Sigmoid colon (tissue), 4 donors: ENCODE results near the gene PDE3B.

Experiments used
- CTCF ChIP-seq, 4 experiments: fragments of 450-650 bp in 3 of 4; fragments of 200-600 bp in 1 of 4; IDR thresholded peaks; one replicate each; pipeline ENCODE4 v1.5.1; 2016 to 2019; ENCODE audit warnings: antibody characterized with exemption in 4 of 4, mild to moderate bottlenecking in 3 of 4, moderate library complexity in 2 of 4
- EP300 ChIP-seq, 4 donors: sonication (generic); formaldehyde crosslinking; IDR thresholded peaks; one replicate each; pipeline ENCODE4 v1.6.1; 2017; ENCODE audit warnings: antibody characterized with exemption in 4 of 4
- POLR2AphosphoS5 ChIP-seq, 4 donors: sonication (generic); formaldehyde crosslinking; IDR thresholded peaks; one replicate each; pipeline ENCODE4 v1.6.1; 2017; ENCODE audit warnings: antibody characterized with exemption in 4 of 4

- no peak for TF ChIP-seq CTCF (IDR thresholded peaks at IDR 0.05)
- TF ChIP-seq POLR2AphosphoS5 (IDR thresholded peaks at IDR 0.05): no peak
- TF ChIP-seq EP300 (IDR thresholded peaks at IDR 0.05): no peak
These were observed 30.3 kb downstream of the PDE3B start for GRCh38 chr11:14673824-14674405.
